SK-N-SH (cell line): Measurements from ENCODE around the gene FRMD5. TPM values are rescaled to one million over a fixed set of nuclear protein-coding genes. Genes with fewer than 3 reads are reported as not detected.

ENCODE experiments used
- CTCF ChIA-PET: fragments of 300-600, 350-600 bp; formaldehyde crosslinking; extraction: SDS; loops from one replicate; lab custom pipeline; 2021; lab: Yijun Ruan, JAX
- POLR2A ChIA-PET: fragments of 350-600 bp; sonication (Branson Sonifier 250); formaldehyde crosslinking; extraction: SDS; loops from one replicate; lab custom pipeline; 2020; ENCODE audit warnings: antibody characterized with exemption, inconsistent platforms; lab: Yijun Ruan, JAX
- DNase-seq: peaks from one replicate; pipeline ENCODE4 v3.0.0; 2012
- H2AFZ ChIP-seq: fragments of 200-600 bp; sonication (generic); 2 replicates; pipeline ENCODE4 v1.8.1; 2016; ENCODE audit warnings: antibody characterized with exemption, mild to moderate bottlenecking, low read depth
- H3F3A ChIP-seq: fragments of 200-600 bp; sonication (generic); replicated peaks from 2 replicates; pipeline ENCODE3; 2016; ENCODE audit warnings: antibody characterized with exemption, mild to moderate bottlenecking; ENCODE audit not compliant: insufficient read depth
- H3K27ac ChIP-seq, 2 experiments: fragments of 200-500 bp in 1 of 2; fragments of 200-600 bp in 1 of 2; sonication (Bioruptor generic) in 1 of 2; sonication (generic), shearing (Covaris generic) in 1 of 2; 2 replicates each; pipeline versions ENCODE4 v1.5.1 to v1.6.1; 2014 to 2016; ENCODE audit warnings: low read depth in 2 of 2, inconsistent platforms in 1 of 2, low read length in 1 of 2, mild to moderate bottlenecking in 1 of 2, mixed read lengths in 1 of 2
- H3K27me3 ChIP-seq: fragments of 200-600 bp; sonication (generic), shearing (Covaris generic); 2 replicates; pipeline ENCODE4 v1.6.1; 2016; ENCODE audit warnings: mixed run types; ENCODE audit not compliant: insufficient read depth
- H3K36me3 ChIP-seq, 2 experiments: fragments of 200-500 bp in 1 of 2; fragments of 200-600 bp in 1 of 2; sonication (Bioruptor generic) in 1 of 2; sonication (generic) in 1 of 2; replicated peaks in 1 of 2; 2 replicates each; pipeline versions ENCODE3 to v1.5.1; 2014 to 2016; ENCODE audit warnings: low read length in 1 of 2, mild to moderate bottlenecking in 1 of 2; ENCODE audit not compliant: insufficient read depth in 2 of 2, control insufficient read depth in 1 of 2
- H3K4me1 ChIP-seq, 2 experiments: fragments of 200-500 bp in 1 of 2; fragments of 200-600 bp in 1 of 2; sonication (Bioruptor generic) in 1 of 2; sonication (generic), shearing (Covaris generic) in 1 of 2; 2 replicates each; pipeline versions ENCODE4 v1.5.1 to v1.6.1; 2014 to 2016; ENCODE audit warnings: low read depth in 1 of 2, low read length in 1 of 2, mixed run types in 1 of 2; ENCODE audit not compliant: insufficient read depth in 2 of 2, control insufficient read depth in 1 of 2
- H3K4me2 ChIP-seq: fragments of 200-600 bp; sonication (generic), shearing (Covaris generic); 2 replicates; pipeline ENCODE4 v1.6.1; 2017; ENCODE audit warnings: mixed run types
- H3K4me3 ChIP-seq, 2 experiments: fragments of 200-500 bp in 1 of 2; fragments of 200-600 bp in 1 of 2; sonication (Bioruptor generic) in 1 of 2; sonication (generic), shearing (Covaris generic) in 1 of 2; 2 replicates each; pipeline versions ENCODE4 v1.5.1 to v1.8.1; 2014 to 2016; ENCODE audit warnings: low read depth in 2 of 2, inconsistent platforms in 1 of 2, low read length in 1 of 2, mild to moderate bottlenecking in 1 of 2, mixed read lengths in 1 of 2, moderate library complexity in 1 of 2
- H3K79me2 ChIP-seq: fragments of 200-600 bp; sonication (generic); 2 replicates; pipeline ENCODE4 v1.8.1; 2017; ENCODE audit warnings: mild to moderate bottlenecking; ENCODE audit not compliant: insufficient read depth
- H3K9ac ChIP-seq: fragments of 200-600 bp; sonication (generic); 2 replicates; pipeline ENCODE4 v1.6.1; 2017; ENCODE audit warnings: mixed run types
- H3K9me2 ChIP-seq: fragments of 200-600 bp; sonication (generic); 2 replicates; pipeline ENCODE4 v1.6.1; 2017; ENCODE audit warnings: mixed run types
- H3K9me3 ChIP-seq: fragments of 200-600 bp; sonication (generic); 2 replicates; pipeline ENCODE4 v1.6.1; 2017; ENCODE audit warnings: mixed run types, mild to moderate bottlenecking, moderate library complexity
- H4K20me1 ChIP-seq: fragments of 200-600 bp; sonication (generic); 2 replicates; pipeline ENCODE4 v1.6.1; 2017; ENCODE audit warnings: mild to moderate bottlenecking, mixed run types; ENCODE audit not compliant: insufficient read depth
- CTCF ChIP-seq: fragments of 200-600 bp; sonication (generic); IDR thresholded peaks from 2 replicates; pipeline ENCODE4 v1.6.1; 2017; ENCODE audit warnings: antibody characterized with exemption, mild to moderate bottlenecking, moderate library complexity
- ELF1 ChIP-seq: IDR thresholded peaks from 2 replicates; pipeline ENCODE4 v1.4.0; 2012
- EP300 ChIP-seq, 2 experiments: IDR thresholded peaks; 2 replicates each; pipeline versions ENCODE4 v1.4.0 to v1.6.1; 2012; ENCODE audit warnings: borderline replicate concordance in 1 of 2, low read depth in 1 of 2, low read length in 1 of 2
- MXI1 ChIP-seq: IDR thresholded peaks from 2 replicates; pipeline ENCODE4 v1.6.1; 2012; ENCODE audit warnings: mild to moderate bottlenecking, low read depth, low read length, improper control_type of control experiment
- NFIC ChIP-seq: IDR thresholded peaks from 2 replicates; pipeline ENCODE4 v1.4.0; 2012; ENCODE audit warnings: borderline replicate concordance
- POLR2AphosphoS5 ChIP-seq: IDR thresholded peaks from 2 replicates; pipeline ENCODE4 v1.6.1; 2012; ENCODE audit warnings: low read depth, low read length
- RFX5 ChIP-seq: IDR thresholded peaks from 2 replicates; pipeline ENCODE4 v1.6.1; 2012; ENCODE audit warnings: mild to moderate bottlenecking, improper control_type of control experiment, low read length
- RXRA ChIP-seq: IDR thresholded peaks from 2 replicates; pipeline ENCODE4 v1.4.0; 2012; ENCODE audit warnings: low read depth, mild to moderate bottlenecking, borderline replicate concordance
- SIN3A ChIP-seq: IDR thresholded peaks from 2 replicates; pipeline ENCODE4 v1.6.1; 2012; ENCODE audit warnings: low read depth, mild to moderate bottlenecking, low read length, moderate library complexity, borderline replicate concordance
- TCF12 ChIP-seq: IDR thresholded peaks from 2 replicates; pipeline ENCODE4 v1.4.0; 2012
- USF1 ChIP-seq: IDR thresholded peaks from 2 replicates; pipeline ENCODE4 v1.4.0; 2012; ENCODE audit warnings: low read depth, borderline replicate concordance
- USF2 ChIP-seq: fragments of 150-350 bp; IDR thresholded peaks from 2 replicates; pipeline ENCODE4 v1.6.1; 2017; ENCODE audit warnings: antibody characterized with exemption, low read length, low read depth, borderline replicate concordance
- ZBTB33 ChIP-seq: IDR thresholded peaks from 2 replicates; pipeline ENCODE4 v1.4.0; 2012; ENCODE audit warnings: low read depth, borderline replicate concordance
- WGBS: methylation state at CpG from one replicate; pipeline ENCODE4 v1.1.6; 2017; ENCODE audit warnings: low lambda C conversion rate; 5-methylcytosine and 5-hydroxymethylcytosine counted together
- polyA plus RNA-seq, 3 experiments: library from polyadenylated mRNA; depleted of rRNA; stranded (reverse); fragments of >200 nt; gene quantifications; 2 replicates each; pipeline ENCODE4 v1.2.3, GENCODE V29; 2012

The FRMD5 gene
- polyA plus RNA-seq, 1 of the 3 experiments (the other 2 are of a cell fraction): 24.8 TPM

- Histone ChIP-seq H3K9me3 (no peaks in the 10 kb centered on the region), H3K79me2 (peaks cover 94% of the 10 kb centered on the region), H3K9me2 (no peaks in the 10 kb centered on the region), H3K27me3 (no peaks in the 10 kb centered on the region), H3K4me1 (no peaks in the 10 kb centered on the region), H4K20me1 (peaks cover 23% of the 10 kb centered on the region; the same call in 1 of the 2 replicates), H3F3A (peaks cover 17% of the 10 kb centered on the region), H3K4me3 (no peak overlapping the region), H3K36me3 (no peaks in the 10 kb centered on the region), H2AFZ (no peak overlapping the region), H3K9ac (no peak overlapping the region), H3K27ac (no peak overlapping the region), H3K4me2 (no peak overlapping the region)
- 94% methylated on average over 2 of the region's 2 CpGs for WGBS
- TF ChIP-seq MXI1: no peak
- TF ChIP-seq SIN3A: no peak
- no peak for TF ChIP-seq RXRA
- no peak for TF ChIP-seq POLR2AphosphoS5
- no peak for TF ChIP-seq EP300 (IDR thresholded peaks at IDR 0.05; ENCODE audit: borderline replicate concordance in 1 of 2, low read depth in 1 of 2, low read length in 1 of 2)
- TF ChIP-seq CTCF: no peak
- TF ChIP-seq NFIC: no peak
- TF ChIP-seq TCF12: no peak
- TF ChIP-seq ZBTB33: no peak
- TF ChIP-seq USF1: no peak
- no peak for TF ChIP-seq USF2
- no peak for TF ChIP-seq ELF1
- no peak for TF ChIP-seq RFX5
- CTCF ChIA-PET: interaction anchor here (1.4 kb wide), 1 partner anchor 14 kb away, joined by 3 read pairs; no protein-coding TSS in a partner anchor
- DNase-seq: no peak
- POLR2A ChIA-PET: no interaction called here
These were observed 13.7 kb downstream of the FRMD5 start for GRCh38 chr15:44181410-44181809.
